Peyer's patch (tissue), 4 donors: ENCODE measurements around the gene DNAI7. TPM values are rescaled to one million over a fixed set of nuclear protein-coding genes. Genes with fewer than 3 reads are reported as not detected.

Experiments used
- DNase-seq, 3 donors: peaks; one replicate each; pipeline ENCODE4 v3.0.0-alpha.2; 2017 to 2019
- H3K27ac ChIP-seq, 4 donors: fragments of 200-600 bp; sonication (generic); one replicate each; pipeline ENCODE4 v1.5.1; 2016 to 2019
- H3K27me3 ChIP-seq, 2 donors: fragments of 200-600 bp; sonication (generic); one replicate each; pipeline ENCODE4 v1.5.1; 2019
- H3K36me3 ChIP-seq, 3 donors: fragments of 200-600 bp; sonication (generic); one replicate each; pipeline ENCODE4 v1.5.1; 2016 to 2019
- H3K4me1 ChIP-seq, 4 donors: fragments of 200-600 bp; sonication (generic); one replicate each; pipeline ENCODE4 v1.5.1; 2016 to 2019
- H3K4me3 ChIP-seq, 4 donors: fragments of 200-600 bp; sonication (generic); 1 replicate in 3 of 4; 2 replicates in 1 of 4; pipeline ENCODE4 v1.5.1; 2016 to 2019; ENCODE audit warnings: mild to moderate bottlenecking in 1 of 4
- H3K9me3 ChIP-seq, 4 donors: fragments of 200-600 bp; sonication (generic); one replicate each; pipeline ENCODE4 v1.5.1; 2016 to 2019; ENCODE audit warnings: mild to moderate bottlenecking in 1 of 4
- CTCF ChIP-seq, 6 experiments: fragments of 450-650 bp in 4 of 6; fragments of 200-600 bp in 2 of 6; sonication (generic) in 1 of 6; IDR thresholded peaks; one replicate each; pipeline ENCODE4 v1.5.1; 2017 to 2019; ENCODE audit warnings: antibody characterized with exemption in 6 of 6, mild to moderate bottlenecking in 3 of 6, moderate library complexity in 1 of 6
- POLR2A ChIP-seq, 2 donors: fragments of 450-650 bp; IDR thresholded peaks; one replicate each; pipeline ENCODE4 v1.5.1; 2017; ENCODE audit warnings: antibody characterized with exemption in 2 of 2, mild to moderate bottlenecking in 2 of 2, moderate library complexity in 2 of 2
- total RNA-seq, 4 donors: library from RNA; depleted of rRNA; stranded (reverse); fragments of >200 nt; gene quantifications; one replicate each; pipeline ENCODE4 v1.1.0, GENCODE V29; 2016

Gene DNAI7
- total RNA-seq, 4 donors from 2014 or later = 1.7 TPM; not detected in 3

- Histone ChIP-seq H3K27ac (no peak overlapping the region), H3K4me1 (peaks cover 0 to 3% (median 0%) of the 10 kb centered on the region in 4 donors), H3K27me3 (no peaks in the 10 kb centered on the region), H3K4me3 (no peak overlapping the region), H3K9me3 (no peaks in the 10 kb centered on the region), H3K36me3 (no peaks in the 10 kb centered on the region)
- no peak for TF ChIP-seq POLR2A (IDR thresholded peaks at IDR 0.05)
- no peak for TF ChIP-seq CTCF (IDR thresholded peaks at IDR 0.05)
- DNase-seq = no peak
These were observed 5.3 kb downstream of the DNAI7 start for GRCh38 chr12:25189656-25190055.

GRCh38 chr12:25187781-25188180, 7.2 kb downstream of the DNAI7 start:
- H3K27ac ChIP-seq = no peak overlapping the region
- no peak overlapping the region for H3K4me3 ChIP-seq
- TF ChIP-seq CTCF (IDR thresholded peaks at IDR 0.05) (no peak), POLR2A (IDR thresholded peaks at IDR 0.05) (no peak)
- H3K27me3 ChIP-seq = no peaks in the 10 kb centered on the region
- no peaks in the 10 kb centered on the region for H3K4me1 ChIP-seq
- H3K9me3 ChIP-seq = no peaks in the 10 kb centered on the region
- no peak for DNase-seq
- H3K36me3 ChIP-seq = no peaks in the 10 kb centered on the region

- Histone ChIP-seq H3K36me3 (no peaks in the 10 kb centered on the region), H3K4me3 (peak overlapping the region in 2 of 4 donors; percentile 11 to 21), H3K9me3 (no peaks in the 10 kb centered on the region), H3K27me3 (no peaks in the 10 kb centered on the region), H3K4me1 (no peaks in the 10 kb centered on the region), H3K27ac (peak overlapping the region in 1 of 4 donors; percentile 0)
- TF ChIP-seq POLR2A (IDR thresholded peaks at IDR 0.05) = no peak
- TF ChIP-seq CTCF (IDR thresholded peaks at IDR 0.05) = peak in 1 of 6 experiments; percentile 26
- no peak for DNase-seq
These were observed 8.1 kb downstream of the DNAI7 start for GRCh38 chr12:25186788-25187402.

- no peak overlapping the region for H3K4me3 ChIP-seq
- TF ChIP-seq POLR2A (IDR thresholded peaks at IDR 0.05) = no peak
These were observed 8.7 kb downstream of the DNAI7 start for GRCh38 chr12:25186038-25186787.

GRCh38 chr12:25184132-25184531, 10.8 kb downstream of the DNAI7 start:
- H3K27ac ChIP-seq = no peak overlapping the region
- no peaks in the 10 kb centered on the region for H3K9me3 ChIP-seq
- no peak overlapping the region for H3K4me3 ChIP-seq
- no peak for DNase-seq
- no peaks in the 10 kb centered on the region for H3K27me3 ChIP-seq
- no peaks in the 10 kb centered on the region for H3K4me1 ChIP-seq
- TF ChIP-seq CTCF (IDR thresholded peaks at IDR 0.05) (no peak), POLR2A (IDR thresholded peaks at IDR 0.05) (no peak)
- H3K36me3 ChIP-seq = no peaks in the 10 kb centered on the region

More at GRCh38 chr12:25186038-25186787, 8.7 kb downstream of the DNAI7 start:
- DNase-seq = no peak
- H3K27me3 ChIP-seq = no peaks in the 10 kb centered on the region
- H3K9me3 ChIP-seq = no peaks in the 10 kb centered on the region
- H3K27ac ChIP-seq = peak overlapping the region in 1 of 4 donors; percentile 0
- no peaks in the 10 kb centered on the region for H3K36me3 ChIP-seq
- no peaks in the 10 kb centered on the region for H3K4me1 ChIP-seq

GRCh38 chr12:25182765-25183164, 12.2 kb downstream of the DNAI7 start:
- no peak overlapping the region for H3K27ac ChIP-seq
- DNase-seq = no peak
- H3K9me3 ChIP-seq = no peaks in the 10 kb centered on the region
- H3K4me3 ChIP-seq = no peak overlapping the region
- no peak for TF ChIP-seq POLR2A (IDR thresholded peaks at IDR 0.05)
- TF ChIP-seq CTCF (IDR thresholded peaks at IDR 0.05) = no peak
- H3K4me1 ChIP-seq = no peaks in the 10 kb centered on the region
- no peaks in the 10 kb centered on the region for H3K36me3 ChIP-seq
- H3K27me3 ChIP-seq = no peaks in the 10 kb centered on the region
